NCI-H524 (cell line): ENCODE data around the gene EFCAB11.

ENCODE experiments used
- DNase-seq, 2 experiments: peaks; one replicate each; lab custom pipeline; 2025; lab: John Stamatoyannopoulos, UW

EFCAB11 gene

DNA sequence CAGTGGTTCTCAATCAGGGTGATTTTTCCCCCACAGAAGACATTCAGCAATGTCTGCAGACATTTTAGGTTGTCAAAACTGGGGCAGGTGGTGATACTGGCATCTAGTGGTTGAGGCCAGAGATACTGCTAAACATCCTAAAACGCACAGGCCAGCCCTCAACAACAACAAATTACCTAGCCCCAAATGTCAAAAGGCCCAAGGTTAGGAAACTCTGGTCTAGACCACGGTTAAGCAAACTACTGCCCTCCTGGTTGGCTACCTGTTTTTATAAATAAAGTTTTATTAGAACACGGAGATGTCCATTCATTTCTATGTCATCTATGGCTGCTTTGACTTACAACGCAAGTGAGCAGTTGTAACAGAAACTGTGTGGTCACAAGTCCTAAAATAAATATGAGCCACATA, 186.7 kb downstream of the EFCAB11 start:
- peak; percentile 70 to 83 for DNase-seq

DNA sequence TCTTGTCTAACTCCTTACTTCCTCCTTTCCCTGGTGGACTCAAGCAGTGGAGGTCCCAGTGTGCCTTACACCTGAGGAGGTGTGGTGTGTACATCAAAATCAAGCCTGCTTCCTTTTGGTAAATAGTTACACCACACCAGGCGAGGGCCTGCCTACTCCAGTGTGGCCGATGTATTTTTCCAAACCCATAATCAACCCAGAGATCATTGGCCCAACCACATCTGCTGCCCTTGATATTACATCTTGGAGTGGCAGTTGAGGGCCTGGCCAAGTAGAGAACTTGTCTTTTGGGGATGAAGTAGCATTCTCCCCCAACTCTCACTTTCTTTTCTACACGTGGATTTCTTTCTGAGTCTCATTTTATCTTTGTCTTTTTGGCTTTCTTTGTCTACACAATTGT, 187.4 kb downstream of the EFCAB11 start:
- DNase-seq, result peak; percentile 73 to 86

DNA sequence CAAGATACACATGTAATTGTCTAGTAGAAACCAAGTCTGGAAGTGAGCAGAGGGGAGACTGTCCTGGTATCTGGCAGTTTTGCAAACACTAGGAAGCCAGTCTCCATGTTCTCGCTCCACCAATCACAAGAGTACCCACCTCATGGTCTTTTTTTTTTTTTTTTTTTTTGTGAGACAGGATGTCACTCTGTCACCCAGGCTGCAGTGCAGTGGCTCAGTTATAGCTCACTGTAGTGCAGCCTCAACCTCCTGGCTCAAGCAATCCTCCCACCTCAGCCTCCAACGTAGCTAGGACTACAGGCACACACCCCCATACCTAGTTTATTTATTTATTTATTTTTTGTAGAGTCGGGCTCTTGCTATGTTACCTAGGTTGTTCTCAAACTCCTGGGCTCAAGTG, 189.2 kb downstream of the EFCAB11 start:
- DNase-seq, result no peak

DNA sequence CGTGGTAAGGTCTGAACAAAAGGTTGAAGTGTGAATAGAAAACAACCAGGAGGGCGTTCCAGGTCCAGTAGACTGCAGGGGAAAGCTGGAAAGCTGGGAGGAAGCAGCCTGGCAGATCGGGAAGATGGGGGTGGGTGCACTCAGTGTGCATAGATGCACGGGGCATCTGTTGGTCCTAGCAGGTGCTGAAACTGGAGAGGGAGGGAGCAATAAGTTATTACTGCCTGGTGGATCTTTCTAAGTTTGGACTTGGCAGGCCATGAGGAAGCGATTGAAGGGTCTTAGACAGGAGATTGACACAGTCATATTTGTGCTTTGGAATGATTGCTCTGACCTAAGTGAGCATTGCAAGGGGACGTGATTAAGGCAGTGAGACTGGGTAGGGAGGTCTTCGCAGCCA, 194.4 kb downstream of the EFCAB11 start:
- DNase-seq, result peak; percentile 16 to 66

DNA sequence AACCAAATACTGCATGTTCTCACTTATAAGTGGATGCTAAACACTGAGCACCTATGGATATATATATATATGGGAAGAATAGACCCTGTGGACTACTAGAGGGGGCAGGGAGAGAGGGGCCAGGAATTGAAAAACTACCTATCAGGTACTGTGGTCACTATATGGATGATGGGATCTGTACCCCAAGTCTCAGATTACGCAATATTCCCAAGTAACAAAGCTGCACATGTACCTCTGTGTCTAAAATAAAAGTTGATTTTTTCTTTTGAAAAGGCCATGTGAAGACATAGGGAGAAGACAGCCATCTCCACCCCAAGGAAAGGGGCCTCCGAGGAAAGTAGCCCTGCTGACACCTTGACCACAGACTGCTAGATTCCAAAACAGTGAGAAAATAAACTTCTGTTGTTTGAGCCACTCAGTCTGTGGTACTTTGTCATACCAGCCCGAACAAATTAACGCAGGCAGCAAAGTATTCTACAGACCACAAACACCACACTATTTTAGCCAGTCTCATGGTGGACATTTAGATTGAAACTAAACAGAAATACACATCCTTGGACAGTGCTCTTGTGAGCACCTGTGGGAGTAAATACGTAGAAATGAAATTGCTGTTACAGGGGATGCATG, 197.1 kb downstream of the EFCAB11 start:
- no peak for DNase-seq

DNA sequence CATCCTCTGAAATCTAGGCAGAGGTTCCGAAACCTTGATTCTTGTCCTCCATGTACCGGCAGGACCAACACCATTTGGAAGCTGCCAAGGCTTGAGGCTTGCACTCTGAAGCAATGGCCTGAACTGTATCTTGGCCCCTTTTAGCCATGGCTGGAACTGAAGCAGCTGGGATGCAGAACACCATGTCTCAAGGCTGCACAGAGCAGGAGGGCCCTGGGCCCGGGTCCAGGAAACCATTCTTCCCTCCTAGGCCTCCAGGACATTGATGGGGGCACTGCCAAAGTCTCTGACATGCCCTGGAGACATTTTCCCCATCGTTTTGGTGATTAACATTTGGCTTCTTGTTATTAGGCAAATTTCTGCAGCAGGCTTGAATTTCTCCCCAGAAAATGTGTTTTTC, 198.7 kb downstream of the EFCAB11 start:
- no peak for DNase-seq

DNA sequence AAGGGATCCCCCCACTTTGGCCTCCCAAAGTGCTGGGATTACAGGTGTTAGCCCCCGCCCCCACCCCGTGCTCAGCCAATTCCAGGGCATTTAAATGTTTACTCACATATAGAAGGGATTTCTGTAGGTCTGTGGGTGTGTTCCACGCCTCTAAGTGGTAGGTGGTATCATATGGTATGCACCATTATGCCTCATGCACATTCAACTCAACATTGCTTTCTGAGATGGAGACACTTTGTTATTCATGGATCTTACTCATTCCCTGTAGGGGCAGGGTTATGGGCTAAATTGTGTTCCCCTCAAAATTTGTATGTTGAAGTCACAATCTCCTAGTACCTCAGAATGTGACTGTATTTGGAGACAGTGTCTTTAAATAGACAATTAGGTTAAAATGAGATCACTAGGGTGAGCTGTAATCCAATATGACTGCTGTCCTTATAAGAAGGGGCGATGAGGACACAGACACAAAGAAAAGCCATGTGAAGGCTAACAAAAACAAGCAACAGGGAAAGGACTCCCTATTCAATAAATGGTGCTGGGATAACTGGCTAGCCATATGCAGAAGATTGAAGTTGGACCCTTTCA, 200.6 kb downstream of the EFCAB11 start:
- no peak for DNase-seq

DNA sequence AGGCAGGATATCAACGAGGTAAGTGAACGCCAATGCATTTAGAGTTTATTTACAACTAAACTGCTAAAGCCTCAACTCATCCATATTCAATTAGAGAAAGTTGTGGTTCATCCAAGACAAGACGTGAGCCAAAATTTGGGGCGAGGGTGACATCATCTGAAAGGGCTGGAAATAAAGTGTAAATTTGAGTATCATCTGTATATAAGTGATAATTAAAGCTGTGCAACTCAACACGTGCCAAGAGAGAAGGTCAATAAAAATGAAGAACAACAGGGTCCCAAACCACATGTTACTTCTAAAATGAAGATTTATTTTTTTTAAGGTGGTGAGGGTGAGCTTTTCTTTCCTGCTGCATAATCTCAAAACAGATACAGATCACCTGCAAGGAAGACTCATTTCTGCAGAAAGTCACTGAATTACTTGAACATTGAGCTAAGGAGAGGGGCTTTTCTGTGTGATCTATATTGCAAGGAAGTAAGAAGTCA, 203.6 kb downstream of the EFCAB11 start:
- no peak for DNase-seq

DNA sequence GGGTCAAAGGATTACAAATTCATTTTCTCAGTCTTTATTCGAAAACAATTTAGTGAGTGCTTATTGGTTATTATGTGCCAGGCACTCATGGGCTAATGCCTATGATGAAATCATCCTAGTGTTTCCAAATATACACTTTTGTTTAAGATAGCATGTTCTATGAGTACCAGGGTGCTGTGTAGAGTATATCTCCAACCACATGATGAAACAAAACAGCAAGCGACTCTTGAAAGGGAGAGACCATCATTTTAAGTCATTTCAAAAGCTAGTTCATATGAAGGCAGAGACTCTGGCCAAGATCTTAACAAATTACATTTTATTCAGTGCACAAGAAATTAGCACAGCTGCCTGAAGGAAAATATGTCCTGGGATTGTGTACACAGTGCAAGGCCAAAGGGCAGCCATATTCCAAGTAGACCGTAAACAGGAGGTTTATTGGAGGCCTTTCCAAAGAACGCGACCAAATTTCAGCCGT, 204.2 kb downstream of the EFCAB11 start:
- DNase-seq, result no peak

DNA sequence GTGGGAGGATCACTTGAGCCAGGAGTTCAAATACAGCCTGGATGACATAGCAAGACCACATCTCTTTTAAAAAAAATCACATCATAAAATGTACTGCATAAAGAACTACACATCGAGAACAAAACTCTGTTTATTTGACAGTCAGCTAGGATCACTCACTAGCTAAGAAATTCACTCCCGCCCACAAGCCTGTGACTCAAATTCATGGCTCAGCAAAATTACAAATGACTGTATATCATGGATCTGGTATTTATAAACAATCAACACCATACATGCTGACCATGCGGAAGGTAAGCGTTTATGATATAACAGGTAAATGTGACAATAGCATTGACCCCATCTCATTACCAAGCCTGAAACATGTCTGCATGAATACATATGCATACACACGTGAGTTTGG, 206.5 kb downstream of the EFCAB11 start:
- DNase-seq, result no peak

DNA sequence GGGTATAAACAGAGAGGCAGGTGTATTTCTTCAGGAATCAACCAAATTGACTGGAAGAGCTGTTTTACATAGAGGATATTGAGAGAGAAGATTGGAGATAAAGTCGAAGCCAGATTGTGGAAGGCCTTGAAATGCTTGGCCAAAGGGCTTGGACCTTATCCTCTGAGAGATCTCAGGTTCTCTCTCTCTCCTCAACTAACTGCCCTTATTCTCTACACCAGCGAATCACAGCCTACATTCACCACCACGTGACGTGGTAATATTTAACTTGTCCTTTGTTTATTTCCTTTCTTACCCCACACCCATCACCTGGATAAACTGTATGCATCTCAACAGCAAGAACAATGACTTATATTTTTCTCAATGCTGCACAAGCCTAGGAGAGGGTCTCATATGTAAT, 207.4 kb downstream of the EFCAB11 start:
- DNase-seq, result no peak

DNA sequence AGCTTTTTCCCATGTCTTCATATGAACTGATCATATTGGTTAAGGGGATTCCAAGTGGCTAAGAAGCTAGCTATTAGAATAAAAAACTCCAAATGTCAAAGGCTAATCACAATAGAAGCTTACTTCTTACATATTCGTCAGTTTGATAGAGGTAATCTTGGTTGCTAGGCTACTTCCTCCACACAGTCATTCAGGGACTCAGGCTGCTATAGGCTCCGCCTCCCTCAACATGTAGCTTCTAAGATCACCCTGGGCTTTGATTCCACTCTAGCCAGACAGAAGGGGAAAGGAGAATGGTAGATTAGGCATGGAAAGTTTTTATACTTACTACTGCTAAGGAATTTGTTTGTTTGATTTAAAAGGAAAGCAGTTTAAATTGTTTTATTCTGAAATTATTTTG, 207.9 kb downstream of the EFCAB11 start:
- DNase-seq, result no peak

DNA sequence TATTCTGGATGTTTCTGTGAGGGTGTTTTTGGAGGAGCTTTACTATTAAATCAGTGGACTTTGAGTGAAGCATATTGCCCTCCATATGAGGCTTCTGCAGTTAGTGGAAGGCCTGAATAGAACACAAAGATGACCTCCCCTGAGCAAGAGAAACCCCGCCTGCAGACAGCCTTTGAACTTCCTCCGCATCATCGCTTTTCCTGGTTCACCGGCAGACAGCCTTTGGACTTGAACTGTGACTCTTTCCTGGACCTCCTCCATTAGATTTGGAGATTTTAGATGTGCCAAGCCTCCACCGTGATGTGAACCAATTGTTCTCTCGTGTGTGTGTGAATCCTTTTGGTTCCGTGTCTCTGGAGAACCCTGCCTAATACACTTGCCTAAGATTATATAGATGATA, 208.4 kb downstream of the EFCAB11 start:
- DNase-seq, result no peak
